GM19395 (cell line): Measurements from ENCODE around the gene OPCML.
"Not testable (repeated sequence)": the region's sequence is repeated elsewhere in the genome, so short reads cannot be mapped to it uniquely, and the experiment has no call there.

ENCODE experiments used
- ATAC-seq: cut with Tn5 transposase; IDR thresholded peaks from one replicate; pipeline ENCODE4 v1.9.1; 2021; ENCODE audit warnings: mild to moderate bottlenecking, moderate library complexity; ENCODE audit not compliant: unreplicated experiment

OPCML gene

GRCh38 chr11:132438418-132438817 is 1093.9 kb downstream of the OPCML start:
- ATAC-seq, result no peak

GRCh38 chr11:132430429-132431062 is 1101.8 kb downstream of the OPCML start:
- ATAC-seq, result no peak

DNA sequence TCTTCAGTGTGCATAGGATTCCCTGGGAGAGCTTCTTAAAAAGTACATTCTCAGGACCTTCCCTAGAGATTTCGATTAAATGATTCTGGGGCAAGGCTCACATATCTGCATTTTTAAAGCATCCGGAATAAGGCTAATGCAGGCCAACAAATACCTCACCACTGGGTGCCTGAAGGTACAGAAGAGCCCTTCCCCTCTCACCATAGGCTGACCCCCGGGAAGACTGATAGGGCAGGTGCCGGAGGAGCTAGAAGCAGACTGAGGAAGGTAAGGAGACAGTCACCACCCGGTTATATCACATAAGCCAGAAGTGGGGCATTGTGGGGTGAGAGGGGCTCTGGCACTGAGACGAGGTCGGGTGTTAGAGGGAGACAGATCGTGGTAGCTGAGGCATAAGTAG is 1102.6 kb downstream of the OPCML start:
- no peak for ATAC-seq

GRCh38 chr11:132427611-132428010 is 1104.7 kb downstream of the OPCML start:
- no peak for ATAC-seq

DNA sequence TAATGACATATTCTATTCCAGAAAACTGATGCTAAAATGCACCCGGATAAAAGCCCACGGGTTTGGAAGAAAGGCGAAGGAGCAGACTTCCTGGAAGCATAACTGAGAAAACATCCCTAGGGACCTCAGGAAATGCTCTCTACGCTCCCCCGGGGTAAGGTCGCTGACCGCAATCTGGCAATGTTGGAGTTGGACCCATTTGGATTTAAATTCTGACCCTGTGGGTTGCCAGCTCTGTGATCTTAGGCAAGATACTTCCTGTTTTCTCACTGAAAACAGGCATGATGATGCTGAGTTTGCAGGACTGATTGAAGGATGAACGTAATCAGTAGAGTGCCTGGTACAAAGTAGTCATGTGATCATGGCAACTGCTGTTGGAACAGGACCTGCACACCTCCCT is 1107.9 kb downstream of the OPCML start:
- ATAC-seq, result no peak

GRCh38 chr11:132423266-132423665 is 1109.0 kb downstream of the OPCML start:
- no peak for ATAC-seq

DNA sequence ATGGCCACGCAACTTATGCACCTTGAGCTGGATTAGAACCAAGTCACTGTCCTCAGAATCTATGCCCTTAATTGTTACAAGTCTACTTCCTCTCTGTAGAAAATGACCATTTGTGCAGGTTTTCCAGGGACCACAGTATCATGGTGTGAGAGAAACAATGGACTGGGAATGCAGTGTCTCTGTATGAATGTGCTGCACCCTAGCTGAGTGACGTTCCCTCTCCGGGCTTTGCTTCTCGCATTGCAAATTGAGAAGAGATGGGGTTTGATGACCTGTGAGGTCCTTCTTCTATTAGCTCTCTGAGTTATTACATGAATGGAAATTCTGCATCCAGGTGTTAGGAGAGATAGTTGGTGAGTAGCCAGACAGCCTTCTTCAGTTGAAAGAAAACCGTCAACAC is 1109.6 kb downstream of the OPCML start:
- no peak for ATAC-seq

- no peak for ATAC-seq
These were observed 1110.7 kb downstream of the OPCML start for GRCh38 chr11:132421555-132421954.

DNA sequence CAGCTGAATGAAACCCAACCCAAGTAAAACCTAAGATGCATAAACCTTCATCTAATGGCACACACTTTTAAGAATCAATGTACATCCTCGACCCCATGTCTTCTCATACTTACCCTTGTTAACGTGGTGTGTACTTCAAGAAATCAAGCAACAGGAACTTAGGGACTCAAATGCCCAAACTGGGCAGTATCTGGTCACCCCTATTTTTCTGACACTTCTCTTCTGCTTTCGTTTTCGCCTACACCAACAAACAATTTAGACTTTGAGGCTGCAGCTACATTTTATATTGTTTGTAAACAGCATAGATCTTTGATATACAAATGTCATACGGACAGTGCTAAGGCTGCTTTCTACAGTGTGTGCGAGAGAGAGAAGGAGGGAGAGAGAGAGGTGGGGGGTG is 1117.8 kb downstream of the OPCML start:
- no peak for ATAC-seq

DNA sequence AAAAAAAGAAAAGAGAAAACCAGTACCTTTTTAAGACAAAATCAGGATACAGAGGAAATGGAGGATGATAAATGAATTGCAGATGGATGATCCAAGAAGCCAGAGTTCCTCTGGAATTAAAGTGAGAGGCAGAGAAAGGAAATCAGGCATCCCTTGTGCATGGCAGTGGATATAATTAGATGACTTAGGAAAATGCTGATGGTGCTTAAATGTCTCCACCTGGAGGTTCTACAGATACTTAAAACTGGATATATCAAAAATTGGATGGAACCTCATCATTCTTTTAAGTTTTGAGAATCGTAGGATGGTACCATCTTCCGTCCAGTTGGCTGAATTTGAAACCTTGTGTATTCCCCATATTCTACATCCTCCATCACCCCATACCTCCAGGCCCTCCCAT is 1121.9 kb downstream of the OPCML start:
- ATAC-seq, result no peak

GRCh38 chr11:132409573-132410355 is 1122.5 kb downstream of the OPCML start:
- no peak for ATAC-seq

DNA sequence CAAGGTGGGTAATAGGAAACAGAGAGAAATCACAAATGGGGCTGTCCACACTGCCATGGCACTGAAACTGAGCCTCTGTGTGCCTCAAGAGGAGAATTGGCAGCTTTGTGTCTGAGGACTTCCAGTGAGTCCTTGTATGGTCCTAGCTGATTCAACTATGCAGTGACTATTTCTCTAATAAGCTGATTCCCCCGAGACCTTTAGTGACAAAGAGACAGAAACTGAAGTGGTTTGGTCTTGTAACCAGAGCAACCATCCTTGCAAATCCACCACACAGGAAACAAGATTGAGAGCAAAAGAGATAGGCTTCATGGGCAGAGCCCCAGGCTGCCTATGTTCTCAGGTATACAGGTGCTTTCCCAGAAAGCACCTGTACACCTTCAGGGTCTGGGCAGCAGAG is 1123.4 kb downstream of the OPCML start:
- ATAC-seq, result peak; percentile 87

DNA sequence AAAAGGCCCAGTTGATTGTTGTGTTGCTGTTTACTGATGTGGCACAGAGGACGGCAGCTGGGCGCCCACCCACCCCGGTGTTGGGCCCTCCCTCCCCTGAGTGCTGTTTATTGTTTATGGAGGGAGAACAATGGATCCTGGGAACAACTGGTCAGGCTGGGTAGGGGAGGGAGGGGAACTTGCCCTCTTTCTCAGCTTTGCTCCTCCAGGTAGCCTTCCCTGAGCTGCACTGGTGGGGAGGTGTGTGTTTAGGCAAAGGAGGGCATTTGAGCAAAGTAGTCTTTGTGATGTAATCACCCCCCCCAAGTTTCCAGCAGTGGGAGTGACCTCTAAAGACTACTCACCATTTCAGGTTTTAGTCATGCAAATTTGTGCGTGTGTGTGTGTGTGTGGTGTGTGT is 1126.6 kb downstream of the OPCML start:
- no peak for ATAC-seq

DNA sequence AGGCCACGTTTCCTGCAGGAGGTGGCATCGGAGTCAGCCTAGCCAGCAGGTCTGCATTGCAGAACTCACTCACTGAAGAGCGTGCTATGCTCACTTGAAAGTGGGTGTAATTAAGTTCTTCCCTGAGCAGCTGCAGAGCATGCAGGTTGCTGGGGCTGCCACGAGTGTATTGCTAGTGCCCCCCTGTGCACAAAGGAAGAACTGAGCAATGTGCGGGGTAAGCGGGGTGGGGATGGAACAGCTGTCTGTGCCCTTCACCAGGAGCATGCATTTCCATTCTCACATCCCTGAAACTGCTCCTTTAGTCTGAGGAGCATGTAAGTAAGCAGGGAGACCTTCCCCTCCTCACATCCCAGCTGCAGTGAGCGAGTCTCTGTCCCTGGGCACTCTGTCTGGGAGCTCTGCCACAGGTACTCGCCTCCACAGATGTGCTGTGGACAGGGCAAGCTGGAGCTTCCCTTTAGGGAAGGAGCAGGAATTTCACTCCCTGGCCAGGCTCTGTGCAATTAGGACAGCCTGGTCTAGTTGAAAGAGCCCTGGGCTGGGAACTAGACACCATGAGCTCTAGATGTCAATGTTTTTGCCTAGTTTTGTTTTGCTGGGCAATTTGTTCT is 1130.1 kb downstream of the OPCML start:
- peak; percentile 98 for ATAC-seq

GRCh38 chr11:132396318-132396717 is 1136.0 kb downstream of the OPCML start:
- ATAC-seq, result no peak

DNA sequence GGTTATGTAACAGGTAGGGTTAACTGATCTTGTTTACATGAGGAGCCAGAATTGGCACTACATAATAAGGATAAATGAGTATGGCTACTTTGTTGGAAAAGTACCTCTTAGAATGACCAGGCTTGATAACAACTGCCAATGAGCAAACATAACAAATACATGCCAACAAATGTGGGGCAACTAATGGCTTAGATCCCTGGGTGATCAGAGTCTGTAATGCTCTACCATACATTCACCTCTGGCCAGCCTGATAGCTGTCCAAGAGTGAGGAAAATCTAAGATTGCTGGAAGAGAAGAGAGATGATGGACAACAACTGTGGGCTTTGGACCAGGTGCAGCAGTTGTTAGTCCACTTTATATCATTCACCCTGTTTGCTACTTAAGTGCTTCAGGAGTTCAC is 1136.9 kb downstream of the OPCML start:
- ATAC-seq, result no peak

DNA sequence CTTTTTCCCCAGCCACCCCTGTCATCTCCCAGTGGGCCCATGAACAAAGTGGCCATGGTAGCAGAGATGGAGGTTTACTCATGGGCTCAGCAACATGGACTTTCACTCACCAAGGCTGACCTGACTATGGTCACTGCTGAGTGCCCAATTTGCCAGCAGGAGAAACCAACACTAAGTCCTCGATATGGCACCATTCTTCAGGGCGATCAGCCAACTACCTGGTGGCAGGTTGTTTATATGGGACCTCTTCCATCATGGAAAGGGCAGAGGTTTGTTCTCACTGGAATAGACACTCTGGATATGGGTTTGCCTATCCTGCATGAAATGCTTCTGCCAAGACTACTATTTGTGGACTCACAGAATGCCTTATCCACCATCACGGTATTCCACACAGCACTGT is 1152.8 kb downstream of the OPCML start:
- no peak for ATAC-seq

DNA sequence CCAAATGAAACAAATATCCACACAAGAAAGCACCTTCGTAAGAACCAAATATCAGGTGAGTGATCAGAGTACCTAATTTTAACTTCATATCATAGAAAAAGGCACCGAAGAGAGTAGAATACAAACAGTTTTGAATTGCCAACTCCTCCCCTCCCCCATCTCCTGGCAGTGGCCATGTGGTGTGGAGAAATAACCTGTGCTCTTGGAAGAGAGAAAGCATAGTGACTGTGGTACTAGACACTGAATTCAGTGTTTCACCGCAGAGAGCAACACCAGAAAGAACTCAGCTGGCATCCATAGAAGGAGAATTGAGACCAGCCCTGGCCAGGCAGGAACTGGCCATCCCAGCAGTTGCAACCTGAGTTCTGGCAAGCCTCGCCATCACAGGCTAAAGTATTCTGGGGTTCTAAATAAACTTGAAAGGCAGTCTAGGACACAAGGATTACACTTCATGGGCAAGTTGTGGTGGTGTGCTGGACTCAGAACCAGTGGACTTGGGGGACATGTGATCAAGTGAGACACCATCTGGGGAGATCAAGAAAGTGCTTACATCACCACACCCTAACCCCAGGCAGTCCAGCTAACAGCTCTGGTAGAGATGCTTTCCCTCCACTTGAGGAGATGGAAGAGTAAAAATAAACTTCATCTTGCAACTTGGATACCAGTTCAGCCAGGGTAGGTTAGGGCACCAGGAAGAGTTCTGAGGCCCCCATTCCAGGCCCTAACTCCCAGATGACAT is 1158.7 kb downstream of the OPCML start:
- ATAC-seq, result no peak

DNA sequence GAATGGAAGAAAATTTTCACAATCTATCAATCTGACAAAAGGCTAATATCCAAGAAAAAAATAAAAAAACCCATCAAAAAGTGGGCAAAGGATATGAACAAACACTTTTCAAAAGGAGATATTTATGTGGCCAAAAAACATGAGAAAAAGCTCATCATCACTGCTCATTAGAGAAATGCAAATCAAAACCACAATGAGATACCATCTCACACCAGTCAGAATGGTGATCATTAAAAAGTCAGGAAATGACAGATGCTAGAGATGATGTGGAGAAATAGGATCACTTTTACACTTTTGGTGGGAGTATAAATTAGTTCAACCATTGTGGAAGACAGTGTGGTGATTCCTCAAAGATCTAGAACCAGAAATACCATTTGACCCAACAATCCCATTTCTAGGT is 1162.2 kb downstream of the OPCML start:
- not testable (repeated sequence) for ATAC-seq

DNA sequence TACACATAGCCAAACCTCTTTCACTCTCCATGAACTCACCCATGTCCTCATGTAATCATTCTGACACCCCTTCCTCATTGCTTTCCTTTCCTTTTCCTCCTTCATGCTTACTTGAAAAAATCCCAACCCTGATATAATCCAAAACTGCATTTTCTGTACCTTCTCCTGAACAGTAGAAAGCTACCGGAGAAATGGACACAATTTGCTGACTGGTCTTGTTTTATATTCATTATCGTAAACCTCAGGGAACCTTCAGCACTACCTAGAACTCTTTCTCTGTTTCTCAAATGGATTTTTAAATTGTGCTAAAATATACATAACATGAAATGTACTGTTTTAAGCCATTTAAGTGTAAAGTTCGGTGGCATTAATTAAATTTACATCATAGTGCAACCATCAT is 1165.0 kb downstream of the OPCML start:
- no peak for ATAC-seq

DNA sequence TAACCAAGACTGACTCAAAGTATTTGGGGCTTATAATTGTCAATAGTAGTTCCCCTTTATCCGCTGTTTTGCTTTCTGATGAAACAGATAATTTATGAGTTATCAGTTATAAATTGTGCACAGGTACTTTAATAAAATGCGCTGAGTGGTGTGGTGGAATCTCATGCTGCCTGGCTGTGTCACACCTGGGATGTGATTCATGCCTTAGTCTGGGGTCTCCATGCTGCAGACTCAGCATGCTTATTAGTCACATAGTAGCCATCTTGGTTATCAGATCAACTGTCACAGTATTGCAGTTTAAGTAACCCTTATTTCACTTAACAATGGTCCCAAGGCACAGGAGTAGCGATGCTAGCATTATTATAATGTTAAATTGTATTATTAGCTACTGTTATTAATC is 1166.7 kb downstream of the OPCML start:
- no peak for ATAC-seq
